Colonic mucosa (tissue), 4 donors: ENCODE data around the gene RASAL2. TPM values are rescaled to one million over a fixed set of nuclear protein-coding genes. Genes with fewer than 3 reads are reported as not detected.
A peak's percentile ranks its signal among the peaks of the same experiment; 100 is the strongest.

ENCODE experiments used
- DNase-seq: peaks from one replicate; pipeline ENCODE4 v3.0.0-alpha.2; 2020
- H3K27ac ChIP-seq: fragments of 200-600 bp; one replicate; pipeline ENCODE4 v1.8.0; 2021
- H3K27me3 ChIP-seq: fragments of 200-600 bp; one replicate; pipeline ENCODE4 v1.8.0; 2021
- H3K36me3 ChIP-seq: fragments of 200-600 bp; one replicate; pipeline ENCODE4 v1.8.0; 2021
- H3K4me1 ChIP-seq: fragments of 200-600 bp; one replicate; pipeline ENCODE4 v1.8.0; 2021; ENCODE audit warnings: mild to moderate bottlenecking
- H3K4me3 ChIP-seq: fragments of 200-600 bp; one replicate; pipeline ENCODE4 v1.8.0; 2021
- H3K9ac ChIP-seq, 2 donors: one replicate each; pipeline ENCODE4 v1.7.0; 2013; ENCODE audit warnings: control low read depth in 2 of 2, low read depth in 2 of 2, low read length in 2 of 2
- H3K9me3 ChIP-seq: fragments of 200-600 bp; one replicate; pipeline ENCODE4 v1.8.0; 2021
- CTCF ChIP-seq: fragments of 200-600 bp; IDR thresholded peaks from one replicate; pipeline ENCODE4 v1.8.0; 2022; ENCODE audit warnings: antibody characterized with exemption, mild to moderate bottlenecking
- intact Hi-C: fragments of 100-400 bp; cut with DNase I; formaldehyde crosslinking; loops from one replicate; pipeline ENCODE4 v1.14.1; 2022
- total RNA-seq, 2 donors: library from RNA; stranded (reverse); fragmentation: NEBNext Ultra II Directional in 1 of 2; extraction: Animal tissue kit (Norgen Biotek cat#: 25700) in 1 of 2; gene quantifications; one replicate each; pipeline ENCODE4 v1.2.1, GENCODE V29; 2021
- donor health status: healthy.
- donor health status: DM: no; HTN: no; CAD: no.
- donor health status: DM: no; HTN: no; CAD: no.

Gene RASAL2
- total RNA-seq, 2 donors from 2014 or later: 9.7 to 11.8 TPM

- no peak for DNase-seq
- H3K27me3 ChIP-seq: no peaks in the 10 kb centered on the region
- intact Hi-C loops: no loop called here
- H3K36me3 ChIP-seq: no peaks in the 10 kb centered on the region
- H3K9me3 ChIP-seq: no peaks in the 10 kb centered on the region
- H3K9ac ChIP-seq: no peak overlapping the region
- no peak overlapping the region for H3K4me3 ChIP-seq
- TF ChIP-seq CTCF: no peak
- no peak overlapping the region for H3K27ac ChIP-seq
- H3K4me1 ChIP-seq: peaks cover 2% of the 10 kb centered on the region
These were observed 43.8 kb upstream of the RASAL2 start for GRCh38 chr1:178050084-178050483.

- peaks cover 2% of the 10 kb centered on the region for H3K4me1 ChIP-seq
- no peak for DNase-seq
- H3K27ac ChIP-seq: no peak overlapping the region
These were observed 42.8 kb upstream of the RASAL2 start for GRCh38 chr1:178051071-178051470.

GRCh38 chr1:178052650-178053461 lies 41.0 kb upstream of the RASAL2 start:
- no peak for TF ChIP-seq CTCF

More at GRCh38 chr1:178051071-178051470, 42.8 kb upstream of the RASAL2 start:
- no peak overlapping the region for H3K9ac ChIP-seq
- H3K9me3 ChIP-seq: no peaks in the 10 kb centered on the region
- no peaks in the 10 kb centered on the region for H3K27me3 ChIP-seq
- no peak overlapping the region for H3K4me3 ChIP-seq
- TF ChIP-seq CTCF: no peak
- no peaks in the 10 kb centered on the region for H3K36me3 ChIP-seq
- intact Hi-C loops: no loop called here

GRCh38 chr1:178055093-178055492 lies 38.8 kb upstream of the RASAL2 start:
- no peak overlapping the region for H3K4me3 ChIP-seq
- no peaks in the 10 kb centered on the region for H3K36me3 ChIP-seq
- H3K4me1 ChIP-seq: peaks cover 8% of the 10 kb centered on the region
- no peak overlapping the region for H3K27ac ChIP-seq
- H3K9ac ChIP-seq: no peak overlapping the region
- TF ChIP-seq CTCF: peak; percentile 10
- intact Hi-C loops: no loop called here
- no peaks in the 10 kb centered on the region for H3K9me3 ChIP-seq
- no peaks in the 10 kb centered on the region for H3K27me3 ChIP-seq
- peak; percentile 71 for DNase-seq

More at GRCh38 chr1:178052650-178053461, 41.0 kb upstream of the RASAL2 start:
- peak overlapping the region; percentile 58 for H3K27ac ChIP-seq
- no peaks in the 10 kb centered on the region for H3K27me3 ChIP-seq
- no peaks in the 10 kb centered on the region for H3K9me3 ChIP-seq
- DNase-seq: peak; percentile 63
- intact Hi-C loops: no loop called here
- H3K9ac ChIP-seq: peak overlapping the region in 1 of 2 donors; percentile 43
- peaks cover 8% of the 10 kb centered on the region for H3K4me1 ChIP-seq
- no peak overlapping the region for H3K4me3 ChIP-seq
- H3K36me3 ChIP-seq: no peaks in the 10 kb centered on the region

GRCh38 chr1:178055779-178056471 lies 38.0 kb upstream of the RASAL2 start:
- Histone ChIP-seq H3K9ac (peak overlapping the region in 1 of 2 donors; percentile 60), H3K27ac (peak overlapping the region; percentile 45), H3K27me3 (no peaks in the 10 kb centered on the region), H3K4me1 (peaks cover 8% of the 10 kb centered on the region), H3K36me3 (no peaks in the 10 kb centered on the region), H3K4me3 (no peak overlapping the region), H3K9me3 (no peaks in the 10 kb centered on the region)
- peak; percentile 46 for DNase-seq
- intact Hi-C loops: no loop called here
- TF ChIP-seq CTCF: no peak
